Measurements from ENCODE around the gene DIAPH2. TPM values are rescaled to one million over a fixed set of nuclear protein-coding genes. Genes with fewer than 3 reads are reported as not detected.

The DIAPH2 gene
- total and polyA plus RNA-seq, 2 of the 13 experiments (the other 11 are each of a cell fraction or from before 2014, with no cell fraction given), result 2.1 to 8.5 TPM

DNA sequence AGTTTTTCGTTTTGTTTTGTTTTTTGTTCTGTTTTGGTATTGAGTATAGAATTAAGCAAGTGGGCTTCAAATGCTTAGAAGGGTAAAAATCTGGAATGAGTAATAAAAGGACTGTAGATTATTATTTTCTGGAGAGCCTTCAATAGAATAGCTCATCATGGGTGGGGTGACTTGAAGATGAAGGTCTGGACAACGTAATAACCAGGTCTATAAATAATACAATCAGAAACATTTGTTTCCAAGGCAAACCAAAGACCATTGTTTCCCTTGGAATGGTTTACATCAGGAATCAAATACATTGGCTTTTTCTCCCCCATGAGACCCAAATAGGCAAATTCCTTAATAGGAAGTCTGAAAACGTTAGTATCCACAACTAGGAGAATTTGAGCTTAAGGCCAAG lies 920.6 kb downstream of the DIAPH2 start:
- Histone ChIP-seq H4K20me1 (ENCODE audit: insufficient read depth, low read length) (no peaks in the 10 kb centered on the region), H3K79me2 (ENCODE audit: insufficient read depth, low read length) (no peaks in the 10 kb centered on the region), H3K36me3 (replicated peaks in 1 of 2; ENCODE audit: control insufficient read depth in 1 of 2, insufficient read depth in 2 of 2, low read length in 2 of 2) (no peaks in the 10 kb centered on the region), H3K27me3 (ENCODE audit: control insufficient read depth in 1 of 2, insufficient read depth in 2 of 2, low read length in 2 of 2) (no peaks in the 10 kb centered on the region), H3K4me3 (replicated peaks in 1 of 3; ENCODE audit: insufficient read depth in 1 of 3, low read depth in 2 of 3, low read length in 3 of 3) (no peak overlapping the region), H3K27ac (ENCODE audit: extremely low read length, insufficient read depth, low read length) (no peak overlapping the region), H3K9me3 (ENCODE audit: low read length) (no peaks in the 10 kb centered on the region), H3K9ac (ENCODE audit: insufficient read depth, low read depth, low read length) (no peak overlapping the region), H3K4me2 (ENCODE audit: low read depth, low read length) (no peak overlapping the region), H2AFZ (ENCODE audit: low read length) (no peak overlapping the region), H3K4me1 (ENCODE audit: insufficient read depth, low read length) (no peaks in the 10 kb centered on the region)
- POLR2A ChIA-PET, result no interaction called here
- ATAC-seq (no peak), DNase-seq (ENCODE audit: low spot score) (no peak), FAIRE-seq (no peak)
- no TSS peak for BruUV-seq (replicated peaks)
- in situ Hi-C loops (cut with HindIII; ENCODE audit: extremely low pct_ligation_motif_present, low pct_unique_long_range_greater_than_20kb) (no loop called here), intact Hi-C loops (cut with micrococcal nuclease; ENCODE audit: unreplicated experiment) (no loop called here)
- CTCF ChIA-PET (ENCODE audit: low intra/inter-chr PET ratio, low total read pairs), result no interaction called here
- WGBS (ENCODE audit: low lambda C conversion rate), result 25% methylated on average over 3 of the region's 3 CpGs
- TF ChIP-seq, protein P1, sequence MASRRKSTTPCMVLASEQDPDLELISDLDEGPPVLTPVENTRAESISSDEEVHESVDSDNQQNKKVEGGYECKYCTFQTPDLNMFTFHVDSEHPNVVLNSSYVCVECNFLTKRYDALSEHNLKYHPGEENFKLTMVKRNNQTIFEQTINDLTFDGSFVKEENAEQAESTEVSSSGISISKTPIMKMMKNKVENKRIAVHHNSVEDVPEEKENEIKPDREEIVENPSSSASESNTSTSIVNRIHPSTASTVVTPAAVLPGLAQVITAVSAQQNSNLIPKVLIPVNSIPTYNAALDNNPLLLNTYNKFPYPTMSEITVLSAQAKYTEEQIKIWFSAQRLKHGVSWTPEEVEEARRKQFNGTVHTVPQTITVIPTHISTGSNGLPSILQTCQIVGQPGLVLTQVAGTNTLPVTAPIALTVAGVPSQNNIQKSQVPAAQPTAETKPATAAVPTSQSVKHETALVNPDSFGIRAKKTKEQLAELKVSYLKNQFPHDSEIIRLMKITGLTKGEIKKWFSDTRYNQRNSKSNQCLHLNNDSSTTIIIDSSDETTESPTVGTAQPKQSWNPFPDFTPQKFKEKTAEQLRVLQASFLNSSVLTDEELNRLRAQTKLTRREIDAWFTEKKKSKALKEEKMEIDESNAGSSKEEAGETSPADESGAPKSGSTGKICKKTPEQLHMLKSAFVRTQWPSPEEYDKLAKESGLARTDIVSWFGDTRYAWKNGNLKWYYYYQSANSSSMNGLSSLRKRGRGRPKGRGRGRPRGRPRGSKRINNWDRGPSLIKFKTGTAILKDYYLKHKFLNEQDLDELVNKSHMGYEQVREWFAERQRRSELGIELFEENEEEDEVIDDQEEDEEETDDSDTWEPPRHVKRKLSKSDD (CRISPR knock-in tag; IDR thresholded peaks at IDR 0.05; ENCODE audit: low read depth), result no peak
- TF ChIP-seq ZBTB42 (CRISPR knock-in tag; IDR thresholded peaks at IDR 0.05), result no peak
- no peak for TF ChIP-seq ZNF12 (CRISPR knock-in tag; IDR thresholded peaks at IDR 0.05)
- no peak for TF ChIP-seq CCDC6 (CRISPR knock-in tag; IDR thresholded peaks at IDR 0.05)
- TF ChIP-seq ARNTL (CRISPR knock-in tag; IDR thresholded peaks at IDR 0.05), result no peak
- TF ChIP-seq ATF7 (IDR thresholded peaks at IDR 0.05), result no peak
- TF ChIP-seq ATF7 (CRISPR knock-in tag; IDR thresholded peaks at IDR 0.05), result no peak
- no peak for TF ChIP-seq POLR2A (IDR thresholded peaks at IDR 0.05; ENCODE audit: insufficient read depth in 1 of 2, low read depth in 2 of 2, low read length in 2 of 2)
- TF ChIP-seq NR0B2 (CRISPR knock-in tag; IDR thresholded peaks at IDR 0.05), result no peak
- TF ChIP-seq MLLT10 (CRISPR knock-in tag; IDR thresholded peaks at IDR 0.05), result no peak
- TF ChIP-seq ZFAT (CRISPR knock-in tag; conservative IDR thresholded peaks at IDR 0.05), result no peak
- no peak for TF ChIP-seq ZNF816 (CRISPR knock-in tag; IDR thresholded peaks at IDR 0.05; ENCODE audit: borderline replicate concordance)
- no peak for TF ChIP-seq MYPOP (CRISPR knock-in tag; IDR thresholded peaks at IDR 0.05)

All from HepG2 (cell line).